HG02588 (cell line): Measurements from ENCODE around the gene ATP9A.
"Not testable (repeated sequence)": the region's sequence is repeated elsewhere in the genome, so short reads cannot be mapped to it uniquely, and the experiment has no call there.

ENCODE experiments used
- ATAC-seq: cut with Tn5 transposase; IDR thresholded peaks from one replicate; pipeline ENCODE4 v1.9.1; 2021; ENCODE audit warnings: mild to moderate bottlenecking, moderate library complexity; ENCODE audit not compliant: unreplicated experiment

The ATP9A gene

GRCh38 chr20:51581571-51581970, 186.6 kb downstream of the ATP9A start:
- ATAC-seq = no peak

- ATAC-seq = no peak
Observed at GRCh38 chr20:51579137-51579536, 189.1 kb downstream of the ATP9A start.

- ATAC-seq = no peak
Observed at GRCh38 chr20:51578145-51578459, 190.1 kb downstream of the ATP9A start.

- ATAC-seq = no peak
Observed at GRCh38 chr20:51577432-51578144, 190.6 kb downstream of the ATP9A start.

GRCh38 chr20:51575486-51575885, 192.7 kb downstream of the ATP9A start:
- ATAC-seq = no peak

- ATAC-seq = no peak
Observed at GRCh38 chr20:51574248-51575033, 193.7 kb downstream of the ATP9A start.

- no peak for ATAC-seq
Observed at GRCh38 chr20:51573576-51574243, 194.5 kb downstream of the ATP9A start.

- no peak for ATAC-seq
Observed at GRCh38 chr20:51571460-51571794, 196.8 kb downstream of the ATP9A start.

- ATAC-seq = no peak
Observed at GRCh38 chr20:51570739-51571459, 197.3 kb downstream of the ATP9A start.

- no peak for ATAC-seq
Observed at GRCh38 chr20:51569815-51570738, 198.1 kb downstream of the ATP9A start.

- ATAC-seq = not testable (repeated sequence)
Observed at GRCh38 chr20:51568533-51568932, 199.7 kb downstream of the ATP9A start.

- no peak for ATAC-seq
Observed at GRCh38 chr20:51567622-51568021, 200.6 kb downstream of the ATP9A start.

GRCh38 chr20:51566594-51566993, 201.6 kb downstream of the ATP9A start:
- no peak for ATAC-seq

GRCh38 chr20:51565298-51566144, 202.7 kb downstream of the ATP9A start:
- no peak for ATAC-seq

- ATAC-seq = no peak
Observed at GRCh38 chr20:51563486-51564332, 204.5 kb downstream of the ATP9A start.

GRCh38 chr20:51563174-51563485, 205.1 kb downstream of the ATP9A start:
- ATAC-seq = no peak

GRCh38 chr20:51562332-51563173, 205.6 kb downstream of the ATP9A start:
- ATAC-seq = no peak

GRCh38 chr20:51562027-51562331, 206.2 kb downstream of the ATP9A start:
- no peak for ATAC-seq
